ENCODE data around the gene CDHR3.

GRCh38 chr7:106010866-106011265 is 47.8 kb downstream of the CDHR3 start:
- TF ChIP-seq CTCF (IDR thresholded peaks at IDR 0.05; ENCODE audit: extremely low read depth in 1 of 2, insufficient read depth in 1 of 2, low read depth in 1 of 2, low read length in 2 of 2) (no peak), POLR2AphosphoS5 (IDR thresholded peaks at IDR 0.05; ENCODE audit: insufficient read depth, low read depth, low read length) (no peak), EZH2 (IDR thresholded peaks at IDR 0.05; ENCODE audit: borderline replicate concordance, low read depth, low read length, severe bottlenecking) (no peak)

Data from endothelial cell of umbilical vein (primary cell).